GM23338 (cell line): ENCODE results near the gene MRC2. TPM values are rescaled to one million over a fixed set of nuclear protein-coding genes. Genes with fewer than 3 reads are reported as not detected.

ENCODE experiments used
- ATAC-seq: fragments of 200-7000 bp; cut with Tn5 transposase; 3 replicates; pipeline ENCODE4 v1.9.1; 2020
- DNase-seq: peaks from one replicate; pipeline ENCODE4 v3.0.0-alpha.2; 2015; ENCODE audit warnings: low spot score
- H2AFZ ChIP-seq: fragments of 200-600 bp; sonication (generic); 2 replicates; pipeline ENCODE4 v1.8.0; 2016; ENCODE audit warnings: antibody characterized with exemption, mild to moderate bottlenecking, moderate library complexity
- H3F3A ChIP-seq: fragments of 200-600 bp; sonication (generic); replicated peaks from 2 replicates; pipeline ENCODE4 v1.8.0; 2017; ENCODE audit warnings: antibody characterized with exemption, mixed run types, low read depth
- H3K27ac ChIP-seq: fragments of 200-600 bp; sonication (generic); 2 replicates; pipeline ENCODE4 v1.6.1; 2016; ENCODE audit warnings: low read depth
- H3K27me3 ChIP-seq: fragments of 200-600 bp; sonication (generic); 2 replicates; pipeline ENCODE4 v1.8.0; 2016; ENCODE audit warnings: mild to moderate bottlenecking, mixed run types, moderate library complexity; ENCODE audit not compliant: insufficient read depth
- H3K36me3 ChIP-seq: fragments of 200-600 bp; sonication (generic); 2 replicates; pipeline ENCODE4 v1.8.0; 2016; ENCODE audit warnings: mild to moderate bottlenecking; ENCODE audit not compliant: insufficient read depth
- H3K4me1 ChIP-seq: fragments of 200-600 bp; sonication (generic); 2 replicates; pipeline ENCODE4 v1.8.0; 2016; ENCODE audit warnings: mild to moderate bottlenecking, moderate library complexity; ENCODE audit not compliant: insufficient read depth
- H3K4me2 ChIP-seq: fragments of 200-600 bp; sonication (generic); 2 replicates; pipeline ENCODE4 v1.7.1; 2017; ENCODE audit warnings: mixed run types
- H3K4me3 ChIP-seq: fragments of 200-600 bp; sonication (generic); 2 replicates; pipeline ENCODE4 v1.6.1; 2016; ENCODE audit warnings: mixed run types
- H3K79me2 ChIP-seq: fragments of 200-600 bp; sonication (generic); replicated peaks from 2 replicates; pipeline ENCODE4 v1.8.0; 2017; ENCODE audit warnings: mild to moderate bottlenecking; ENCODE audit not compliant: insufficient read depth
- H3K9me2 ChIP-seq: fragments of 200-600 bp; sonication (generic); 2 replicates; pipeline ENCODE4 v1.8.0; 2017; ENCODE audit not compliant: insufficient read depth
- H4K20me1 ChIP-seq: fragments of 200-600 bp; sonication (generic); replicated peaks from 2 replicates; pipeline ENCODE4 v1.8.0; 2017; ENCODE audit warnings: mild to moderate bottlenecking; ENCODE audit not compliant: insufficient read depth
- H3K27ac Mint-ChIP-seq: 2 replicates; pipeline ENCODE4 v1.8.0; 2020; ENCODE audit warnings: inconsistent platforms, mild to moderate bottlenecking, moderate library complexity, mixed read lengths
- H3K27me3 Mint-ChIP-seq: 3 replicates; pipeline ENCODE4 v1.8.0; 2022; ENCODE audit warnings: low read depth, mild to moderate bottlenecking, moderate library complexity, mixed read lengths, inconsistent platforms; ENCODE audit not compliant: insufficient read depth, poor library complexity
- H3K36me3 Mint-ChIP-seq: 3 replicates; pipeline ENCODE4 v1.8.0; 2021; ENCODE audit warnings: low read depth, mild to moderate bottlenecking, inconsistent platforms, moderate library complexity, mixed read lengths
- H3K4me1 Mint-ChIP-seq: 3 replicates; pipeline ENCODE4 v1.8.0; 2020; ENCODE audit warnings: mild to moderate bottlenecking, inconsistent platforms, mixed read lengths
- H3K4me3 Mint-ChIP-seq: 3 replicates; pipeline ENCODE4 v1.8.0; 2021; ENCODE audit warnings: moderate library complexity, mild to moderate bottlenecking, inconsistent platforms, mixed read lengths
- H3K9me3 Mint-ChIP-seq: 3 replicates; pipeline ENCODE4 v1.8.0; 2020; ENCODE audit warnings: moderate library complexity, mild to moderate bottlenecking, inconsistent platforms, mixed read lengths
- CREB1 ChIP-seq: fragments of 250-450 bp; sonication (Bioruptor Pico); IDR thresholded peaks from 2 replicates; pipeline ENCODE4 v1.5.0; 2020; ENCODE audit warnings: low read depth, mild to moderate bottlenecking, moderate library complexity
- CTCF ChIP-seq, 2 experiments: fragments of 200-600 bp in 1 of 2; sonication (generic) in 1 of 2; conservative IDR thresholded peaks; 2 replicates each; pipeline versions ENCODE4 v1.5.1 to v1.6.1; 2016 to 2017; ENCODE audit warnings: antibody characterized with exemption in 2 of 2, low read depth in 2 of 2, mild to moderate bottlenecking in 2 of 2, moderate library complexity in 1 of 2
- EZH2 ChIP-seq: fragments of 200-600 bp; sonication (generic); IDR thresholded peaks from one replicate; pipeline ENCODE4 v1.8.0; 2017; ENCODE audit warnings: antibody characterized with exemption, mild to moderate bottlenecking, low read depth; ENCODE audit not compliant: unreplicated experiment
- JUNB ChIP-seq: IDR thresholded peaks from one replicate; pipeline ENCODE4 v1.6.1; 2016; ENCODE audit warnings: antibody characterized with exemption; ENCODE audit not compliant: unreplicated experiment
- NANOG ChIP-seq: IDR thresholded peaks from 2 replicates; pipeline ENCODE4 v1.6.1; 2016; ENCODE audit warnings: antibody characterized with exemption, borderline replicate concordance
- ZNF114 ChIP-seq: fragments of 250-450 bp; sonication (Bioruptor Pico); IDR thresholded peaks from 2 replicates; pipeline ENCODE4 v1.5.0; 2020; ENCODE audit warnings: mild to moderate bottlenecking, moderate library complexity
- ZNF331 ChIP-seq: fragments of 250-450 bp; sonication (Bioruptor Pico); IDR thresholded peaks from 2 replicates; pipeline ENCODE4 v1.5.0; 2020; ENCODE audit warnings: low read depth, mild to moderate bottlenecking, moderate library complexity
- ZNF462 ChIP-seq: fragments of 250-450 bp; sonication (Bioruptor Pico); IDR thresholded peaks from 2 replicates; pipeline ENCODE4 v1.5.0; 2020; ENCODE audit warnings: mild to moderate bottlenecking, moderate library complexity
- polyA plus RNA-seq: library from polyadenylated mRNA; unstranded; fragments of >200 nt; fragmentation: Nextera tagmentation; extraction: Ambion mirVana; gene quantifications from 2 replicates; pipeline ENCODE4 v1.2.1, GENCODE V29; 2016
- total RNA-seq: library from RNA; depleted of rRNA; stranded (reverse); fragments of >200 nt; shearing (Covaris generic); gene quantifications from 2 replicates; pipeline ENCODE4 v1.2.3, GENCODE V29; 2014

Gene MRC2
- total and polyA plus RNA-seq, 2 experiments from 2014 or later: 8.0 to 38.6 TPM

- TF ChIP-seq ZNF462 (CRISPR knock-in tag) (no peak), CTCF (conservative IDR thresholded peaks at IDR 0.05; ENCODE audit: low read depth in 2 of 2) (no peak), ZNF331 (no peak), JUNB (no peak)
Observed at GRCh38 chr17:62668091-62668804, 40.8 kb downstream of the MRC2 start (continued).

GRCh38 chr17:62670202-62670821 is 42.8 kb downstream of the MRC2 start:
- Mint-ChIP-seq H3K27ac (no peak overlapping the region; the same call in 1 of the 2 replicates), H3K36me3 (no peaks in the 10 kb centered on the region; the same call in 2 of the 3 replicates), H3K4me3 (no peak overlapping the region), H3K9me3 (no peaks in the 10 kb centered on the region), H3K4me1 (peaks cover 2% of the 10 kb centered on the region; the same call in 2 of the 3 replicates), H3K27me3 (peaks cover 9% of the 10 kb centered on the region)
- ATAC-seq (peak; percentile 86), DNase-seq (peak; percentile 84)
- H2AFZ ChIP-seq: no peak overlapping the region
- H3K79me2 ChIP-seq: no peaks in the 10 kb centered on the region
- no peak overlapping the region for H3K4me2 ChIP-seq
- H3F3A ChIP-seq: no peaks in the 10 kb centered on the region
- no peak overlapping the region for H3K27ac ChIP-seq
- no peaks in the 10 kb centered on the region for H3K4me1 ChIP-seq
- no peaks in the 10 kb centered on the region for H4K20me1 ChIP-seq
- no peaks in the 10 kb centered on the region for H3K9me2 ChIP-seq
- H3K36me3 ChIP-seq: no peaks in the 10 kb centered on the region
- no peaks in the 10 kb centered on the region for H3K27me3 ChIP-seq
- no peak overlapping the region for H3K4me3 ChIP-seq
- TF ChIP-seq EZH2 (no peak), NANOG (no peak), CREB1 (CRISPR knock-in tag) (no peak), CTCF (conservative IDR thresholded peaks at IDR 0.05; ENCODE audit: low read depth in 2 of 2) (no peak), JUNB (no peak), ZNF114 (no peak)
